Islet of Langerhans (tissue), 1 donor: Measurements from ENCODE around the gene YIPF3.
"Not testable (repeated sequence)": the region's sequence is repeated elsewhere in the genome, so short reads cannot be mapped to it uniquely, and the experiment has no call there.

Experiments
- FAIRE-seq: peaks from one replicate; lab custom pipeline; 2011; peaks lifted over from hg19 to GRCh38; lab: Jason Lieb, UNC

The YIPF3 gene

GRCh38 chr6:43509142-43509983 is 7.4 kb downstream of the YIPF3 start:
- no peak for FAIRE-seq

GRCh38 chr6:43508481-43509141 is 8.1 kb downstream of the YIPF3 start:
- no peak for FAIRE-seq

GRCh38 chr6:43506667-43507471 is 9.9 kb downstream of the YIPF3 start:
- no peak for FAIRE-seq

- FAIRE-seq: no peak
Measured at GRCh38 chr6:43506171-43506570, 10.6 kb downstream of the YIPF3 start.

GRCh38 chr6:43505718-43506117 is 11.0 kb downstream of the YIPF3 start:
- FAIRE-seq: no peak

- no peak for FAIRE-seq
Measured at GRCh38 chr6:43504756-43505593, 11.8 kb downstream of the YIPF3 start.

- FAIRE-seq: no peak
Measured at GRCh38 chr6:43503443-43503842, 13.3 kb downstream of the YIPF3 start.

- FAIRE-seq: no peak
Measured at GRCh38 chr6:43502666-43503065, 14.1 kb downstream of the YIPF3 start.

GRCh38 chr6:43500921-43501320 is 15.8 kb downstream of the YIPF3 start:
- FAIRE-seq: no peak

GRCh38 chr6:43499028-43499815 is 17.5 kb downstream of the YIPF3 start:
- no peak for FAIRE-seq

- FAIRE-seq: not testable (repeated sequence)
Measured at GRCh38 chr6:43498291-43498690, 18.4 kb downstream of the YIPF3 start.

GRCh38 chr6:43497689-43498088 is 19.0 kb downstream of the YIPF3 start:
- FAIRE-seq: no peak

- no peak for FAIRE-seq
Measured at GRCh38 chr6:43497129-43497396, 19.7 kb downstream of the YIPF3 start.

GRCh38 chr6:43496370-43497128 is 20.2 kb downstream of the YIPF3 start:
- no peak for FAIRE-seq

GRCh38 chr6:43495409-43495941 is 21.3 kb downstream of the YIPF3 start:
- FAIRE-seq: no peak

- FAIRE-seq: no peak
Measured at GRCh38 chr6:43494766-43495165, 22.0 kb downstream of the YIPF3 start.

GRCh38 chr6:43494321-43494720 is 22.4 kb downstream of the YIPF3 start:
- FAIRE-seq: no peak

GRCh38 chr6:43493833-43494232 is 22.9 kb downstream of the YIPF3 start:
- no peak for FAIRE-seq

GRCh38 chr6:43493230-43493629 is 23.5 kb downstream of the YIPF3 start:
- no peak for FAIRE-seq

- FAIRE-seq: no peak
Measured at GRCh38 chr6:43492673-43493072, 24.1 kb downstream of the YIPF3 start.
